OCI-LY7 (cell line): ENCODE measurements around the gene IFT81. TPM values are rescaled to one million over a fixed set of nuclear protein-coding genes. Genes with fewer than 3 reads are reported as not detected.
"Not testable (repeated sequence)": the region's sequence is repeated elsewhere in the genome, so short reads cannot be mapped to it uniquely, and the experiment has no call there.

Experiments used
- BruUV-seq: library from RNA; stranded (reverse); fragments of 400-500 nt; replicated peaks from 2 replicates; lab custom pipeline; 2021; lab: Mats Ljungman, UMichigan
- CTCF ChIA-PET: fragments of 300-600 bp; sonication (Branson Sonifier 250); formaldehyde crosslinking; loops from one replicate; lab custom pipeline; 2022; ENCODE audit warnings: antibody characterized with exemption; ENCODE audit not compliant: unreplicated experiment; lab: Charles Lee
- POLR2A ChIA-PET: fragments of 300-600 bp; sonication (Branson Sonifier 250); formaldehyde crosslinking; loops from one replicate; lab custom pipeline; 2022; ENCODE audit warnings: antibody characterized with exemption; lab: Charles Lee
- DNase-seq: peaks from one replicate; pipeline ENCODE4 v3.0.0-alpha.2; 2015; ENCODE audit warnings: low spot score
- H2AFZ ChIP-seq: fragments of 200-600 bp; sonication (generic), shearing (Covaris generic); 2 replicates; pipeline ENCODE4 v1.6.1; 2014; ENCODE audit warnings: mild to moderate bottlenecking, antibody characterized with exemption, low read length, moderate library complexity
- H3K27ac ChIP-seq: fragments of 200-600 bp; sonication (generic); 2 replicates; pipeline ENCODE4 v1.5.1; 2014; ENCODE audit warnings: mixed run types, low read depth, mild to moderate bottlenecking, moderate library complexity, low read length, inconsistent platforms; ENCODE audit not compliant: poor library complexity, severe bottlenecking
- H3K36me3 ChIP-seq: fragments of 200-600 bp; sonication (generic); 2 replicates; pipeline ENCODE4 v1.6.1; 2014; ENCODE audit warnings: mild to moderate bottlenecking, antibody characterized with exemption, low read length, moderate library complexity, mixed read lengths; ENCODE audit not compliant: insufficient read depth
- H3K4me1 ChIP-seq: fragments of 200-600 bp; sonication (generic); 2 replicates; pipeline ENCODE4 v1.5.1; 2014; ENCODE audit warnings: mild to moderate bottlenecking, low read length; ENCODE audit not compliant: insufficient read depth, poor library complexity, severe bottlenecking
- H3K4me2 ChIP-seq: fragments of 200-600 bp; sonication (generic); 2 replicates; pipeline ENCODE4 v1.6.1; 2014; ENCODE audit warnings: mild to moderate bottlenecking, low read length
- H3K4me3 ChIP-seq: fragments of 200-600 bp; sonication (generic); 2 replicates; pipeline ENCODE4 v1.5.1; 2014; ENCODE audit warnings: mild to moderate bottlenecking, low read depth, low read length; ENCODE audit not compliant: poor library complexity, severe bottlenecking
- H3K79me2 ChIP-seq: fragments of 200-600 bp; sonication (generic); 2 replicates; pipeline ENCODE4 v1.6.1; 2016; ENCODE audit warnings: low read depth, mild to moderate bottlenecking, low read length, moderate library complexity, mixed read lengths; ENCODE audit not compliant: insufficient read depth
- H3K9me2 ChIP-seq: fragments of 200-600 bp; sonication (generic); 2 replicates; pipeline ENCODE4 v1.6.1; 2016; ENCODE audit warnings: mild to moderate bottlenecking, low read length, mixed read lengths; ENCODE audit not compliant: insufficient read depth
- H3K9me3 ChIP-seq: fragments of 200-600 bp; sonication (generic); 2 replicates; pipeline ENCODE4 v1.6.1; 2014; ENCODE audit warnings: mild to moderate bottlenecking, mixed run types, low read length, mixed read lengths
- H4K20me1 ChIP-seq: fragments of 200-600 bp; sonication (generic); 2 replicates; pipeline ENCODE4 v1.6.1; 2014; ENCODE audit warnings: mild to moderate bottlenecking, antibody characterized with exemption, low read length, moderate library complexity, mixed read lengths; ENCODE audit not compliant: insufficient read depth
- CTCF ChIP-seq: fragments of 200-600 bp; sonication (generic); conservative IDR thresholded peaks from 2 replicates; pipeline ENCODE4 v1.5.1; 2014; ENCODE audit warnings: mild to moderate bottlenecking, antibody characterized with exemption, low read length, moderate library complexity, mixed read lengths
- EZH2phosphoT487 ChIP-seq: fragments of 200-600 bp; sonication (generic); IDR thresholded peaks from 2 replicates; pipeline ENCODE4 v1.6.1; 2018; ENCODE audit warnings: low read depth, borderline replicate concordance, mild to moderate bottlenecking, mixed run types, antibody characterized with exemption, low read length, moderate library complexity, mixed read lengths
- intact Hi-C: fragments of 100-400 bp; cut with micrococcal nuclease; formaldehyde crosslinking; loops from one replicate; pipeline ENCODE4 v1.10.0; 2022; ENCODE audit not compliant: unreplicated experiment
- total RNA-seq, 2 experiments: library from RNA; depleted of rRNA in 1 of 2; stranded (reverse); fragments of >200 nt in 1 of 2; shearing (Covaris generic) in 1 of 2; gene quantifications; 2 replicates each; pipeline ENCODE4 v1.2.3, GENCODE V29; 2014 to 2022

Gene IFT81
- total RNA-seq, 2 experiments from 2014 or later: 5.6 to 9.8 TPM

- Histone ChIP-seq H3K9me3 (no peaks in the 10 kb centered on the region), H4K20me1 (no peaks in the 10 kb centered on the region), H2AFZ (no peak overlapping the region), H3K79me2 (no peaks in the 10 kb centered on the region), H3K4me3 (no peak overlapping the region), H3K36me3 (no peaks in the 10 kb centered on the region), H3K4me1 (peaks cover 6% of the 10 kb centered on the region), H3K9me2 (no peaks in the 10 kb centered on the region), H3K27ac (no peak overlapping the region), H3K4me2 (no peak overlapping the region)
- POLR2A ChIA-PET: interaction anchor here (0.5 to 0.7 kb wide), 2 partner anchors 40 to 198 kb away, joined by 3 to 4 read pairs; no protein-coding TSS in a partner anchor
- TF ChIP-seq EZH2phosphoT487 (no peak), CTCF (no peak)
- BruUV-seq: no TSS peak
- CTCF ChIA-PET: no interaction called here
- intact Hi-C loops: no loop called here
- no peak for DNase-seq
Measured at GRCh38 chr12:110227138-110227537, 103.0 kb downstream of the IFT81 start.

GRCh38 chr12:110228348-110228747, 104.2 kb downstream of the IFT81 start:
- DNase-seq, H3K4me2 ChIP-seq, H2AFZ ChIP-seq, H3K9me3 ChIP-seq, H3K9me2 ChIP-seq, H3K4me1 ChIP-seq, H3K79me2 ChIP-seq, H4K20me1 ChIP-seq, intact Hi-C loops, H3K27ac ChIP-seq, H3K4me3 ChIP-seq, CTCF ChIA-PET, H3K36me3 ChIP-seq, BruUV-seq: not testable (repeated sequence)
- POLR2A ChIA-PET: interaction anchor here (0.6 kb wide), 1 partner anchor 27 kb away, joined by 4 read pairs; no protein-coding TSS in a partner anchor

GRCh38 chr12:110228756-110229155, 104.6 kb downstream of the IFT81 start:
- peaks cover 6% of the 10 kb centered on the region for H3K4me1 ChIP-seq
- intact Hi-C loops: no loop called here
- H3K9me3 ChIP-seq: no peaks in the 10 kb centered on the region
- no peak overlapping the region for H3K27ac ChIP-seq
- H3K4me2 ChIP-seq: no peak overlapping the region
- H2AFZ ChIP-seq: no peak overlapping the region
- ChIA-PET POLR2A (interaction anchor here (0.7 kb wide), 1 partner anchor 111 kb away, joined by 3 read pairs; no protein-coding TSS in a partner anchor), CTCF (no interaction called here)
- no peak for DNase-seq
- H3K36me3 ChIP-seq: no peaks in the 10 kb centered on the region
- no TSS peak for BruUV-seq
- H3K79me2 ChIP-seq: no peaks in the 10 kb centered on the region
- H3K9me2 ChIP-seq: no peaks in the 10 kb centered on the region
- H4K20me1 ChIP-seq: no peaks in the 10 kb centered on the region
- TF ChIP-seq CTCF: no peak
- no peak for TF ChIP-seq EZH2phosphoT487
- H3K4me3 ChIP-seq: no peak overlapping the region
